Heart left ventricle (tissue), 13 donors: ENCODE measurements around the gene CDC42SE2.

Experiments used
- POLR2A ChIP-seq, 2 donors: fragments of 450-650 bp; IDR thresholded peaks; one replicate each; pipeline ENCODE4 v1.6.1; 2017; ENCODE audit warnings: antibody characterized with exemption in 2 of 2, mild to moderate bottlenecking in 2 of 2, moderate library complexity in 2 of 2
- TF ChIP-seq, protein P1 (sequence below), 12 donors: fragments of 200-600 bp; sonication (generic) in 4 of 12; IDR thresholded peaks; one replicate each; pipeline versions ENCODE4 v1.5.0 to v1.8.0; 2018 to 2022; ENCODE audit warnings: antibody characterized with exemption in 12 of 12, mild to moderate bottlenecking in 5 of 12
- donor health status: ischemic (EF 13 %, LVEDD 7.1; RV severe dilation, severe dysfunction).
- donor health status: DM: no; HTN: yes; CAD: no.
- donor health status: DM: no; HTN: no; CAD: no.
- donor health status: ischemic (EF 25% LVEDD 6.9; RV normal size, moderate dysfunction).
- donor health status: ischemic (EF 25% LVEDD 5.7; RV mildly dilated, moderate dysfunction).
- donor health status: ischemic (EF 35%, LVEDD 5.7; RV mildly dilated, moderate dysfunction).
- donor health status: nonischemic (EF 11% LVEDD 7.7; RV severe dilation, severe dysfunction).
- donor health status: DM: yes; HTN: yes; CAD: no.
- donor health status: PGD.
- donor health status: ischemic (EF 29% LVEDD 5.4; RV normal size, mild dysfunction).
- donor health status: nonischemic (EF 23%, LVEDD 6.1; RV moderate dilation, normal function).

DNA sequence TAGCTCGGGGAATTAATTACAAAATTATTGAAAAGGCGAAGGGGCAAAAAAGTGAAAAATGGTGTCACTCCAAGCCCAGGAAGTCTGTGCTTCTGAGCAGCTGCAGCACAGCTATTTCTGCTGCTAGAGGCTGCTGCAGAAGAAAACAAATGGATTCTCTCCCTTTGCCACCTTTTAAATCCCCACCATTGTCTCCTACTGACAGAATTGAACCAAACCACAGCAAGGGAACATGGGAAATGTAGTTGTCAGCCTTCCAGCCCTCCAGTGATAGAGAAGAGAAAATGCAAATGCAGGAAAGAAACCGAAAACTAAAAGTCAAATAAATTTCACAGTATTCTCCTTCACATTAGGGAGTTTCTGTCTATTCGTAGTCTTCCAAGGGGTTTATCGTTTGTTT is 33.4 kb upstream of the CDC42SE2 start:
- TF ChIP-seq, protein P1, sequence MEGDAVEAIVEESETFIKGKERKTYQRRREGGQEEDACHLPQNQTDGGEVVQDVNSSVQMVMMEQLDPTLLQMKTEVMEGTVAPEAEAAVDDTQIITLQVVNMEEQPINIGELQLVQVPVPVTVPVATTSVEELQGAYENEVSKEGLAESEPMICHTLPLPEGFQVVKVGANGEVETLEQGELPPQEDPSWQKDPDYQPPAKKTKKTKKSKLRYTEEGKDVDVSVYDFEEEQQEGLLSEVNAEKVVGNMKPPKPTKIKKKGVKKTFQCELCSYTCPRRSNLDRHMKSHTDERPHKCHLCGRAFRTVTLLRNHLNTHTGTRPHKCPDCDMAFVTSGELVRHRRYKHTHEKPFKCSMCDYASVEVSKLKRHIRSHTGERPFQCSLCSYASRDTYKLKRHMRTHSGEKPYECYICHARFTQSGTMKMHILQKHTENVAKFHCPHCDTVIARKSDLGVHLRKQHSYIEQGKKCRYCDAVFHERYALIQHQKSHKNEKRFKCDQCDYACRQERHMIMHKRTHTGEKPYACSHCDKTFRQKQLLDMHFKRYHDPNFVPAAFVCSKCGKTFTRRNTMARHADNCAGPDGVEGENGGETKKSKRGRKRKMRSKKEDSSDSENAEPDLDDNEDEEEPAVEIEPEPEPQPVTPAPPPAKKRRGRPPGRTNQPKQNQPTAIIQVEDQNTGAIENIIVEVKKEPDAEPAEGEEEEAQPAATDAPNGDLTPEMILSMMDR (IDR thresholded peaks at IDR 0.05) = no peak
- no peak for TF ChIP-seq POLR2A (IDR thresholded peaks at IDR 0.05)
